H1 (cell line): ENCODE data around the gene RNF214. TPM values are rescaled to one million over a fixed set of nuclear protein-coding genes. Genes with fewer than 3 reads are reported as not detected.
A peak's percentile ranks its signal among the peaks of the same experiment; 100 is the strongest.

ENCODE experiments used
- CTCF ChIA-PET: fragments of 300-600 bp; sonication (Branson Sonifier 250); formaldehyde crosslinking; loops from one replicate; lab custom pipeline; 2021; ENCODE audit not compliant: partially characterized antibody; lab: Charles Lee
- POLR2A ChIA-PET: fragments of 300-600 bp; sonication (Branson Sonifier 250); formaldehyde crosslinking; loops from one replicate; lab custom pipeline; 2021; ENCODE audit warnings: inconsistent platforms; ENCODE audit not compliant: partially characterized antibody; lab: Charles Lee
- DNase-seq, 2 experiments: peaks; one replicate each; pipeline versions ENCODE4 v3.0.0 to v3.0.0-alpha.2; 2010 to 2022; ENCODE audit warnings: low spot score in 2 of 2, low read depth in 1 of 2, mixed read lengths in 1 of 2
- FAIRE-seq: peaks from 2 replicates; lab custom pipeline; 2011; peaks lifted over from hg19 to GRCh38; lab: Jason Lieb, UNC
- H2AFZ ChIP-seq: 2 replicates; pipeline ENCODE4 v1.8.1; 2012; ENCODE audit warnings: low read length, inconsistent platforms
- H2AK5ac ChIP-seq: 2 replicates; pipeline ENCODE4 v1.6.1; 2013; ENCODE audit warnings: low read depth, low read length
- H2BK120ac ChIP-seq: replicated peaks from 2 replicates; pipeline ENCODE3; 2013; ENCODE audit warnings: low read depth, low read length, inconsistent platforms
- H2BK12ac ChIP-seq: 2 replicates; pipeline ENCODE4 v1.6.1; 2013; ENCODE audit warnings: low read depth, low read length
- H2BK15ac ChIP-seq: 2 replicates; pipeline ENCODE4 v1.6.1; 2013; ENCODE audit warnings: low read length
- H2BK20ac ChIP-seq: 2 replicates; pipeline ENCODE4 v1.6.1; 2013; ENCODE audit warnings: low read length
- H2BK5ac ChIP-seq: 2 replicates; pipeline ENCODE4 v1.6.1; 2013; ENCODE audit warnings: low read depth, low read length
- H3K14ac ChIP-seq: 2 replicates; pipeline ENCODE4 v1.6.1; 2013; ENCODE audit warnings: inconsistent platforms; ENCODE audit not compliant: insufficient read length
- H3K18ac ChIP-seq: 2 replicates; pipeline ENCODE4 v1.6.1; 2013; ENCODE audit warnings: low read length; ENCODE audit errors: extremely low read depth
- H3K23ac ChIP-seq: 2 replicates; pipeline ENCODE4 v1.6.1; 2013; ENCODE audit warnings: inconsistent platforms; ENCODE audit not compliant: insufficient read length
- H3K23me2 ChIP-seq: 2 replicates; pipeline ENCODE4 v1.6.1; 2013; ENCODE audit warnings: low read depth, low read length
- H3K27ac ChIP-seq: 2 replicates; pipeline ENCODE4 v1.6.1; 2011; ENCODE audit warnings: low read depth, low read length, inconsistent platforms
- H3K27me3 ChIP-seq, 4 experiments: replicated peaks in 1 of 4; 1 replicate in 1 of 4; 2 replicates in 3 of 4; pipeline versions ENCODE4 v1.6.1 to v1.8.1; 2011 to 2013; ENCODE audit warnings: low read length in 3 of 4, mild to moderate bottlenecking in 3 of 4, inconsistent platforms in 2 of 4, mixed read lengths in 2 of 4, moderate library complexity in 1 of 4; ENCODE audit not compliant: control insufficient read depth in 3 of 4, insufficient read depth in 3 of 4; ENCODE audit errors: extremely low read depth in 1 of 4
- H3K36me3 ChIP-seq, 4 experiments: 2 replicates each; pipeline versions ENCODE4 v1.6.1 to v1.8.1; 2011 to 2013; ENCODE audit warnings: mild to moderate bottlenecking in 4 of 4, low read length in 3 of 4, moderate library complexity in 2 of 4, control low read depth in 1 of 4, inconsistent platforms in 1 of 4; ENCODE audit not compliant: insufficient read depth in 4 of 4, control insufficient read depth in 2 of 4
- H3K4ac ChIP-seq: replicated peaks from 2 replicates; pipeline ENCODE3; 2013; ENCODE audit warnings: low read length, low read depth, mixed read lengths, inconsistent platforms; ENCODE audit not compliant: insufficient read length
- H3K4me1 ChIP-seq, 4 experiments: replicated peaks in 1 of 4; 1 replicate in 1 of 4; 2 replicates in 3 of 4; pipeline versions ENCODE4 v1.6.1 to v1.8.1; 2011 to 2013; ENCODE audit warnings: low read length in 3 of 4, inconsistent platforms in 2 of 4, mixed read lengths in 1 of 4; ENCODE audit not compliant: insufficient read depth in 4 of 4, control insufficient read depth in 3 of 4
- H3K4me2 ChIP-seq, 2 experiments: 2 replicates each; pipeline versions ENCODE4 v1.6.1 to v1.8.1; 2011 to 2013; ENCODE audit warnings: low read depth in 2 of 2, low read length in 2 of 2, control low read depth in 1 of 2, inconsistent platforms in 1 of 2, mild to moderate bottlenecking in 1 of 2; ENCODE audit not compliant: insufficient read depth in 1 of 2
- H3K4me3 ChIP-seq, 4 experiments: fragments of 200-600, 300-600 bp in 1 of 4; sonication (generic), shearing (Covaris generic), sonication (Bioruptor Twin) in 1 of 4; 2 replicates each; pipeline versions ENCODE4 v1.5.1 to v1.8.1; 2011 to 2016; ENCODE audit warnings: low read length in 4 of 4, low read depth in 3 of 4, control low read depth in 2 of 4, inconsistent platforms in 2 of 4, mild to moderate bottlenecking in 2 of 4, mixed read lengths in 1 of 4, moderate library complexity in 1 of 4; ENCODE audit not compliant: insufficient read depth in 2 of 4; ENCODE audit errors: extremely low read depth in 1 of 4
- H3K56ac ChIP-seq: replicated peaks from 2 replicates; pipeline ENCODE3; 2013; ENCODE audit warnings: low read depth, mild to moderate bottlenecking, mixed read lengths, low read length, inconsistent platforms; ENCODE audit not compliant: insufficient read length
- H3K79me1 ChIP-seq: 2 replicates; pipeline ENCODE4 v1.6.1; 2013; ENCODE audit warnings: low read depth, low read length, control low read depth
- H3K79me2 ChIP-seq, 2 experiments: 2 replicates each; pipeline versions ENCODE4 v1.6.1 to v1.8.1; 2012 to 2013; ENCODE audit warnings: low read length in 2 of 2, mild to moderate bottlenecking in 2 of 2, inconsistent platforms in 1 of 2; ENCODE audit not compliant: insufficient read depth in 2 of 2, control insufficient read depth in 1 of 2
- H3K9ac ChIP-seq, 4 experiments: replicated peaks in 1 of 4; 1 replicate in 1 of 4; 2 replicates in 3 of 4; pipeline versions ENCODE4 v1.6.1 to v1.8.1; 2011 to 2013; ENCODE audit warnings: low read depth in 3 of 4, low read length in 3 of 4, control low read depth in 2 of 4, mild to moderate bottlenecking in 2 of 4, moderate library complexity in 2 of 4, inconsistent platforms in 1 of 4; ENCODE audit errors: extremely low read depth in 1 of 4
- H3K9me3 ChIP-seq, 2 experiments: 2 replicates each; pipeline versions ENCODE4 v1.6.1 to v1.8.1; 2012 to 2013; ENCODE audit warnings: mild to moderate bottlenecking in 2 of 2, moderate library complexity in 2 of 2, control low read depth in 1 of 2, inconsistent platforms in 1 of 2, low read depth in 1 of 2, low read length in 1 of 2, mixed read lengths in 1 of 2; ENCODE audit not compliant: insufficient read depth in 2 of 2
- H4K20me1 ChIP-seq, 2 experiments: replicated peaks in 1 of 2; 2 replicates each; pipeline versions ENCODE3 to v1.8.1; 2011 to 2013; ENCODE audit warnings: inconsistent platforms in 2 of 2, low read length in 2 of 2, mild to moderate bottlenecking in 1 of 2; ENCODE audit not compliant: insufficient read depth in 2 of 2, control insufficient read depth in 1 of 2
- H4K5ac ChIP-seq: 2 replicates; pipeline ENCODE4 v1.6.1; 2013; ENCODE audit warnings: low read length, low read depth, mixed read lengths, inconsistent platforms; ENCODE audit not compliant: insufficient read length
- H4K8ac ChIP-seq: 2 replicates; pipeline ENCODE4 v1.8.0; 2013; ENCODE audit warnings: mild to moderate bottlenecking, moderate library complexity, low read length, inconsistent platforms; ENCODE audit not compliant: insufficient read depth; ENCODE audit errors: extremely low read depth
- H4K91ac ChIP-seq: replicated peaks from 2 replicates; pipeline ENCODE3; 2013; ENCODE audit warnings: low read length, mixed read lengths, inconsistent platforms; ENCODE audit not compliant: insufficient read length
- BCL11A ChIP-seq, 2 experiments: IDR thresholded peaks; one replicate each; pipeline ENCODE4 v1.6.1; 2011; ENCODE audit warnings: low read depth in 2 of 2, low read length in 2 of 2, mild to moderate bottlenecking in 2 of 2
- EGR1 ChIP-seq: IDR thresholded peaks from 2 replicates; pipeline ENCODE4 v1.6.1; 2011; ENCODE audit warnings: low read depth, low read length, borderline replicate concordance
- GABPA ChIP-seq: IDR thresholded peaks from 2 replicates; pipeline ENCODE4 v1.6.1; 2011; ENCODE audit warnings: mild to moderate bottlenecking, low read length, moderate library complexity, borderline replicate concordance; ENCODE audit not compliant: insufficient read depth
- KDM4A ChIP-seq: IDR thresholded peaks from one replicate; pipeline ENCODE4 v1.7.1; 2012; ENCODE audit warnings: low read depth, mild to moderate bottlenecking, moderate library complexity, low read length, inconsistent platforms; ENCODE audit not compliant: severe bottlenecking
- POU5F1 ChIP-seq: IDR thresholded peaks from 2 replicates; pipeline ENCODE4 v1.6.1; 2011; ENCODE audit warnings: low read depth, mild to moderate bottlenecking, low read length, moderate library complexity
- RFX5 ChIP-seq: IDR thresholded peaks from 2 replicates; pipeline ENCODE4 v1.6.1; 2011; ENCODE audit warnings: low read depth, low read length, improper control_type of control experiment, borderline replicate concordance
- SIN3A ChIP-seq, 2 experiments: IDR thresholded peaks in 1 of 2; conservative IDR thresholded peaks in 1 of 2; 2 replicates each; pipeline ENCODE4 v1.6.1; 2011 to 2012; ENCODE audit warnings: low read length in 2 of 2, improper control_type of control experiment in 1 of 2, low read depth in 1 of 2, mild to moderate bottlenecking in 1 of 2
- SIRT6 ChIP-seq: IDR thresholded peaks from one replicate; pipeline ENCODE4 v1.7.1; 2012; ENCODE audit warnings: low read length, inconsistent platforms
- SIX5 ChIP-seq: IDR thresholded peaks from 2 replicates; pipeline ENCODE4 v1.6.1; 2011; ENCODE audit warnings: mild to moderate bottlenecking, low read depth, low read length
- SP2 ChIP-seq: IDR thresholded peaks from 2 replicates; pipeline ENCODE4 v1.6.1; 2012; ENCODE audit warnings: mild to moderate bottlenecking, low read length, inconsistent platforms
- ZNF274 ChIP-seq: IDR thresholded peaks from 2 replicates; pipeline ENCODE4 v1.7.0; 2012; ENCODE audit warnings: low read length, borderline replicate concordance; ENCODE audit errors: extremely low read depth
- WGBS, 2 experiments: shearing (Covaris generic) in 1 of 2; methylation state at CpG; one replicate each; pipeline versions ENCODE4 v1.1.6 to v1.1.7; 2013 to 2015; ENCODE audit warnings: low lambda C conversion rate in 2 of 2, mixed read lengths in 2 of 2, inconsistent platforms in 1 of 2, low coverage in 1 of 2, missing lambda C conversion rate in 1 of 2; ENCODE audit not compliant: insufficient replicate concordance in 2 of 2, insufficient coverage in 1 of 2, insufficient read length in 1 of 2; ENCODE audit errors: extremely low coverage in 1 of 2, missing lambda C conversion rate in 1 of 2; 5-methylcytosine and 5-hydroxymethylcytosine counted together
- polyA plus RNA-seq, 7 experiments: library from polyadenylated mRNA; depleted of rRNA in 3 of 7; stranded (reverse) in 5 of 7; unstranded in 2 of 7; fragments of >200 nt in 5 of 7; fragments of 200-250 nt in 2 of 7; gene quantifications; 1 replicate in 5 of 7; 2 replicates in 1 of 7; 4 replicates in 1 of 7; pipeline versions ENCODE4 v1.2.1 to v1.2.3, GENCODE V29; 2011 to 2013; ENCODE audit warnings: missing spikeins in 2 of 7, mixed read lengths in 2 of 7
- total RNA-seq: library from RNA; stranded (reverse); fragmentation: NEBNext Ultra II Directional; extraction: Animal tissue kit (Norgen Biotek cat#: 25700); gene quantifications from 2 replicates; pipeline ENCODE4 v1.2.1, GENCODE V29; 2021
- TF ChIP-seq, protein P1 (sequence below): IDR thresholded peaks from 2 replicates; pipeline ENCODE4 v1.6.1; 2012; ENCODE audit warnings: inconsistent platforms

RNF214 gene
- total and polyA plus RNA-seq, 2 of the 8 experiments (the other 6 are each of a cell fraction or from before 2014, with no cell fraction given): 34.9 to 35.6 TPM

DNA sequence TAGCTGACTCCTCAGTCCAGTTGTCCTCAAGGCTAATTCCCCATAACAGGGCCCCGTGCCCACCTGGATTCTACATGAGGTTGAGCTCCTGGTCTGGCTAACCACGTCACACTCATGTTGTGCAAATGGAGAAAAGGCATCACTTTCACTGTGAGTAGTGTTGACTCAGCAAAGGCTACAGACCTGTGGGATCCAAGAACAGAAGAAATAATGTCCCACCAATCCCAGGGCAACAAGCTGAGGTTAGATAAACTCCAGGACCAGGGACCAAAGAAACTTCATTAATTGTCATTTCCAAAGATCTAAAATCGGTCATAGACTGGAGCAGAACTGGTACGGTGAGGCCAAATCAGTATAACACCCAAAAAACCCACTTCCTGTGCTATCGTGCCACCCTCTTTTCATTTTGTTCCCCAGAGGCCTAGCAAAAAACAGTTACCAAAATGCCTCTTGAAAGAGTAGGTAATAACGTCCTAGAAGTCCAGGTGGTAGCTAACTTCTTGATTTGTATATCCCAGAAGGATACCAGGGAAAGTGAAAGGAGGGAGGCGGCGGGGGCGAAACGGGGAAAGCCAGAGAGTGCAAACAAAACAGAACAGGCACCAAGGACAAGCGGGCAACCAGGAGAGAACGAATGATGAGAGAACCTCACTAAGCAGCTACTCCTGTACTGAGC lies 2.0 kb upstream of the RNF214 start:
- no peak overlapping the region for H4K91ac ChIP-seq
- H2BK20ac ChIP-seq: no peak overlapping the region
- H3K23ac ChIP-seq: no peak overlapping the region
- H3K23me2 ChIP-seq: peaks cover 7% of the 10 kb centered on the region
- H3K79me2 ChIP-seq: peaks cover 0 to 38% of the 10 kb centered on the region in 2 experiments; a peak in 2 of 4 replicates
- peaks cover 4 to 13% (median 9%) of the 10 kb centered on the region in 4 experiments; a peak in 7 of 8 replicates for H3K36me3 ChIP-seq
- H2AK5ac ChIP-seq: no peak overlapping the region
- H2BK12ac ChIP-seq: no peak overlapping the region
- peaks cover 7% of the 10 kb centered on the region; the same call in 1 of the 2 replicates for H3K79me1 ChIP-seq
- ChIA-PET CTCF (interaction anchor here (1.1 to 25.0 kb wide), 7 partner anchors 10 to 151 kb away, joined by 3 to 449 read pairs (median 9); partner anchors contain the start of genes SIDT2 and TAGLN), POLR2A (interaction anchor here (0.8 to 6.0 kb wide), 4 partner anchors 9 to 51 kb away, joined by 3 to 53 read pairs (median 6); partner anchors contain the start of gene SIDT2)
- no peak overlapping the region for H2BK15ac ChIP-seq
- FAIRE-seq: no peak
- H3K4me1 ChIP-seq: peaks cover 0 to 8% (median 2%) of the 10 kb centered on the region in 4 experiments; a peak in 3 of 7 replicates
- no peaks in the 10 kb centered on the region for H3K9me3 ChIP-seq
- H3K27me3 ChIP-seq: no peaks in the 10 kb centered on the region
- peak overlapping the region in 1 of 4 experiments; percentile 100; a peak in 1 of 8 replicates for H3K4me3 ChIP-seq
- H2AFZ ChIP-seq: no peak overlapping the region
- H4K5ac ChIP-seq: no peak overlapping the region
- H3K4ac ChIP-seq: no peak overlapping the region
- H4K20me1 ChIP-seq: peaks cover 1 to 2% of the 10 kb centered on the region in 2 experiments
- H3K27ac ChIP-seq: no peak overlapping the region
- DNase-seq: no peak
- no peak overlapping the region for H2BK120ac ChIP-seq
- WGBS, 2 experiments: 85% methylated on average over 12 of the region's 12 CpGs; no CpG with 5 or more reads in 1 of the 2 experiments
- no peak overlapping the region for H3K56ac ChIP-seq
- no peak overlapping the region for H3K18ac ChIP-seq
- no peak overlapping the region for H4K8ac ChIP-seq
- H3K4me2 ChIP-seq: peak overlapping the region in 1 of 2 experiments; percentile 93; a peak in 1 of 4 replicates
- no peak overlapping the region for H3K14ac ChIP-seq
- no peak overlapping the region for H2BK5ac ChIP-seq
- no peak overlapping the region for H3K9ac ChIP-seq
- TF ChIP-seq ZNF274 (no peak), RFX5 (no peak), EGR1 (no peak), BCL11A (IDR thresholded peaks at IDR 0.05; ENCODE audit: low read depth in 2 of 2, low read length in 2 of 2) (no peak), KDM4A (no peak), GABPA (no peak), SIRT6 (no peak), SIX5 (no peak), SIN3A (conservative IDR thresholded peaks at IDR 0.05 in 1 of 2, IDR thresholded peaks at IDR 0.05 in 1 of 2; ENCODE audit: low read depth in 1 of 2, low read length in 2 of 2) (no peak), SP2 (no peak), POU5F1 (no peak)
- TF ChIP-seq, protein P1, sequence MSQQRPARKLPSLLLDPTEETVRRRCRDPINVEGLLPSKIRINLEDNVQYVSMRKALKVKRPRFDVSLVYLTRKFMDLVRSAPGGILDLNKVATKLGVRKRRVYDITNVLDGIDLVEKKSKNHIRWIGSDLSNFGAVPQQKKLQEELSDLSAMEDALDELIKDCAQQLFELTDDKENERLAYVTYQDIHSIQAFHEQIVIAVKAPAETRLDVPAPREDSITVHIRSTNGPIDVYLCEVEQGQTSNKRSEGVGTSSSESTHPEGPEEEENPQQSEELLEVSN: no peak
